ES-I3 (cell line): ENCODE data around the gene FLT1.

Source experiments
- H3K36me3 ChIP-seq: 2 replicates; pipeline ENCODE4 v1.6.1; 2013; ENCODE audit warnings: mild to moderate bottlenecking, low read length, control low read depth, moderate library complexity; ENCODE audit not compliant: insufficient read depth
- H3K4me1 ChIP-seq: 2 replicates; pipeline ENCODE4 v1.6.1; 2013; ENCODE audit warnings: mild to moderate bottlenecking, control low read depth, low read length; ENCODE audit not compliant: insufficient read depth
- H3K9ac ChIP-seq: 2 replicates; pipeline ENCODE4 v1.6.1; 2013; ENCODE audit warnings: low read depth, mild to moderate bottlenecking, low read length, moderate library complexity
- H3K9me3 ChIP-seq: 2 replicates; pipeline ENCODE4 v1.6.1; 2013; ENCODE audit warnings: mild to moderate bottlenecking, low read length, moderate library complexity; ENCODE audit not compliant: control insufficient read depth, insufficient read depth

Gene FLT1

GRCh38 chr13:28533441-28534166 is 38.7 kb upstream of the FLT1 start:
- peak overlapping the region; percentile 71; the same call in 1 of the 2 replicates for H3K9ac ChIP-seq

GRCh38 chr13:28533125-28533436 is 38.2 kb upstream of the FLT1 start:
- H3K4me1 ChIP-seq: peaks cover 9% of the 10 kb centered on the region
- H3K36me3 ChIP-seq: no peaks in the 10 kb centered on the region
- H3K9ac ChIP-seq: peak overlapping the region; percentile 71
- H3K9me3 ChIP-seq: peaks cover 3% of the 10 kb centered on the region; the same call in 1 of the 2 replicates

More at GRCh38 chr13:28533441-28534166, 38.7 kb upstream of the FLT1 start:
- Histone ChIP-seq H3K36me3 (no peaks in the 10 kb centered on the region), H3K9me3 (peaks cover 3% of the 10 kb centered on the region; the same call in 1 of the 2 replicates), H3K4me1 (peaks cover 9% of the 10 kb centered on the region)

GRCh38 chr13:28532388-28533124 is 37.6 kb upstream of the FLT1 start:
- Histone ChIP-seq H3K9me3 (peaks cover 3% of the 10 kb centered on the region; the same call in 1 of the 2 replicates), H3K36me3 (no peaks in the 10 kb centered on the region), H3K4me1 (peaks cover 9% of the 10 kb centered on the region), H3K9ac (peak overlapping the region; percentile 71)

- peak overlapping the region; percentile 71; the same call in 1 of the 2 replicates for H3K9ac ChIP-seq
Measured at GRCh38 chr13:28531845-28532387, 37.0 kb upstream of the FLT1 start.

GRCh38 chr13:28531077-28531844 is 36.3 kb upstream of the FLT1 start:
- H3K9ac ChIP-seq: peak overlapping the region; percentile 71
- peaks cover 9% of the 10 kb centered on the region for H3K4me1 ChIP-seq
- no peaks in the 10 kb centered on the region for H3K36me3 ChIP-seq
- H3K9me3 ChIP-seq: peaks cover 3% of the 10 kb centered on the region; the same call in 1 of the 2 replicates

More at GRCh38 chr13:28531845-28532387, 37.0 kb upstream of the FLT1 start:
- Histone ChIP-seq H3K36me3 (no peaks in the 10 kb centered on the region), H3K9me3 (peaks cover 3% of the 10 kb centered on the region; the same call in 1 of the 2 replicates), H3K4me1 (peaks cover 9% of the 10 kb centered on the region)

- Histone ChIP-seq H3K9ac (peak overlapping the region; percentile 71), H3K9me3 (peaks cover 3% of the 10 kb centered on the region; the same call in 1 of the 2 replicates), H3K4me1 (peaks cover 9% of the 10 kb centered on the region), H3K36me3 (no peaks in the 10 kb centered on the region)
Measured at GRCh38 chr13:28530729-28531076, 35.8 kb upstream of the FLT1 start.

GRCh38 chr13:28529836-28530235 is 34.9 kb upstream of the FLT1 start:
- H3K4me1 ChIP-seq: peaks cover 9% of the 10 kb centered on the region
- no peaks in the 10 kb centered on the region for H3K9me3 ChIP-seq
- no peak overlapping the region for H3K9ac ChIP-seq
- H3K36me3 ChIP-seq: no peaks in the 10 kb centered on the region

- no peaks in the 10 kb centered on the region for H3K36me3 ChIP-seq
- H3K9me3 ChIP-seq: no peaks in the 10 kb centered on the region
- H3K4me1 ChIP-seq: peaks cover 9% of the 10 kb centered on the region
- H3K9ac ChIP-seq: no peak overlapping the region
Measured at GRCh38 chr13:28528848-28529247, 33.9 kb upstream of the FLT1 start.

GRCh38 chr13:28528388-28528787 is 33.5 kb upstream of the FLT1 start:
- peaks cover 9% of the 10 kb centered on the region for H3K4me1 ChIP-seq

GRCh38 chr13:28527629-28528028 is 32.7 kb upstream of the FLT1 start:
- H3K9ac ChIP-seq: no peak overlapping the region
- no peaks in the 10 kb centered on the region for H3K9me3 ChIP-seq
- peaks cover 9% of the 10 kb centered on the region for H3K4me1 ChIP-seq
- H3K36me3 ChIP-seq: no peaks in the 10 kb centered on the region

More at GRCh38 chr13:28528388-28528787, 33.5 kb upstream of the FLT1 start:
- Histone ChIP-seq H3K36me3 (no peaks in the 10 kb centered on the region), H3K9ac (no peak overlapping the region), H3K9me3 (no peaks in the 10 kb centered on the region)

GRCh38 chr13:28526876-28527275 is 31.9 kb upstream of the FLT1 start:
- Histone ChIP-seq H3K9me3 (no peaks in the 10 kb centered on the region), H3K36me3 (no peaks in the 10 kb centered on the region), H3K9ac (no peak overlapping the region), H3K4me1 (peaks cover 9% of the 10 kb centered on the region)

- no peak overlapping the region for H3K9ac ChIP-seq
- no peaks in the 10 kb centered on the region for H3K36me3 ChIP-seq
- no peaks in the 10 kb centered on the region for H3K4me1 ChIP-seq
- no peaks in the 10 kb centered on the region for H3K9me3 ChIP-seq
Measured at GRCh38 chr13:28522871-28523270, 27.9 kb upstream of the FLT1 start.

GRCh38 chr13:28513745-28514144 is 18.8 kb upstream of the FLT1 start:
- Histone ChIP-seq H3K36me3 (no peaks in the 10 kb centered on the region), H3K9ac (no peak overlapping the region), H3K9me3 (no peaks in the 10 kb centered on the region), H3K4me1 (no peaks in the 10 kb centered on the region)

- Histone ChIP-seq H3K9me3 (no peaks in the 10 kb centered on the region), H3K4me1 (peaks cover 3% of the 10 kb centered on the region; the same call in 1 of the 2 replicates)
Measured at GRCh38 chr13:28510542-28510941, 15.6 kb upstream of the FLT1 start.

More at GRCh38 chr13:28510542-28510941, 15.6 kb upstream of the FLT1 start:
- Histone ChIP-seq H3K9ac (no peak overlapping the region), H3K36me3 (no peaks in the 10 kb centered on the region)
